Measurements from ENCODE around the gene FNDC3B.

The FNDC3B gene

GRCh38 chr3:172449466-172450149 is 410.2 kb downstream of the FNDC3B start:
- DNase-seq (ENCODE audit: low read depth in 2 of 2): no peak
